ENCODE measurements around the gene USP17L12.
"Not testable (repeated sequence)": the region's sequence is repeated elsewhere in the genome, so short reads cannot be mapped to it uniquely, and the experiment has no call there.

USP17L12 gene

DNA sequence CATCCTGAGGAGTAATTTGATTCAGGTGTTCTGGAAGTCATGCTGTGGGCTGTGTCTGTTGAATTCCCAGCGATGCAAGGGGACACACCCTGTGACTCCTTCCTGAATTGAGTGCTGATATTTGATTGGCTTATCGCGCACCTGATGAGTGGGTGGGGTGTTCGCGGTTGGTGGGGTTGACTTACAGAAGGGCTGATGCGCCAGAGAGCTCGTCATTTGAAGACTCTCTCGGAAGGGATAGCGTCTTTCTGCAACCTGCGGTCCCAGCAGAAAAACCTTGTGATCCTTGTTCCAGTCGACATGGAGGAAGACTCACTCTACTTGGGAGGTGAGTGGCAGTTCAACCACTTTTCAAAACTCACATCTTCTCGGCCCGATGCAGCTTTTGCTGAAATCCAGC is at the start of gene USP17L12:
TSS of gene USP17L12 (plus strand) at position 301 of the 400 bp plus-strand sequence. CDS start at position 301, 0 bp downstream.
- not testable (repeated sequence) for DNase-seq

GRCh38 chr4:9210357-9210756 is 9.6 kb upstream of the USP17L12 start, which contains the start of gene USP17L10:
USP17L10 (plus strand) TSS chr4:9210657; CDS start chr4:9210657, 0 bp downstream.
- not testable (repeated sequence) for DNase-seq

DNA sequence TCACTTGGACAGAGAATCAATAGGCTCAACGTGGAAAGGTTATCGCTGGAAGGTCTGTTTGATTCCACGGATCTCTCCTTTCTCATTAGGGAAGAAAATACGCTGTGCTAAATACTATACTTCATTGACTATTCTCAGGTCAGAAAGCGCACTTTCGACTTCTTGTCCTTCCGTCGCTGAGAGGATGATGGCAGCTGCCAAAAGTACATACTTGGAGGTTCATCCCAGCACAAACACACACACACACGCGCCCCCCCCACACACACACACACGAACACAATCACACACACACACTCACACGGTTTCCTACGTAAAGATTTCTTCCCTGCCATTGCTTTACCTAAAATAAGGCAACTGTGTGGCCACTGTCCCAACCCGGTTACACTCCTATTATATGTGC is 5.3 kb upstream of the USP17L12 start:
- not testable (repeated sequence) for DNase-seq

DNA sequence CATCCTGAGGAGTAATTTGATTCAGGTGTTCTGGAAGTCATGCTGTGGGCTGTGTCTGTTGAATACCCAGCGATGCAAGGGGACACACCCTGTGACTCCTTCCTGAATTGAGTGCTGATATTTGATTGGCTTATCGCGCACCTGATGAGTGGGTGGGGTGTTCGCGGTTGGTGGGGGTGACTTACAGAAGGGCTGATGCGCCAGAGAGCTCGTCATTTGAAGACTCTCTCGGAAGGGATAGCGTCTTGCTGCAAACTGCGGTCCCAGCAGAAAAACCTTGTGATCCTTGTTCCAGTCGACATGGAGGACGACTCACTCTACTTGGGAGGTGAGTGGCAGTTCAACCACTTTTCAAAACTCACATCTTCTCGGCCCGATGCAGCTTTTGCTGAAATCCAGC is 4.8 kb upstream of the USP17L12 start, which contains the start of gene USP17L11:
TSS of gene USP17L11 (plus strand) at position 301 of the 400 bp plus-strand sequence. CDS start at position 301, 0 bp downstream.
- DNase-seq: not testable (repeated sequence)

DNA sequence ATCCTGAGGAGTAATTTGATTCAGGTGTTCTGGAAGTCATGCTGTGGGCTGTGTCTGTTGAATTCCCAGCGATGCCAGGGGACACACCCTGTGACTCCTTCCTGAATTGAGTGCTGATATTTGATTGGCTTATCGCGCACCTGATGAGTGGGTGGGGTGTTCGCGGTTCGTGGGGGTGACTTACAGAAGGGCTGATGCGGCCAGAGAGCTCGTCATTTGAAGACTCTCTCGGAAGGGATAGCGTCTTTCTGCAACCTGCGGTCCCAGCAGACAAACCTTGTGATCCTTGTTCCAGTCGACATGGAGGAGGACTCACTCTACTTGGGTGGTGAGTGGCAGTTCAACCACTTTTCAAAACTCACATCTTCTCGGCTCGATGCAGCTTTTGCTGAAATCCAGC is 4.6 kb downstream of the USP17L12 start, which contains the start of gene USP17L13:
TSS of gene USP17L13 (plus strand) at position 301 of the 400 bp plus-strand sequence. CDS start at position 301, 0 bp downstream.
- not testable (repeated sequence) for DNase-seq

DNA sequence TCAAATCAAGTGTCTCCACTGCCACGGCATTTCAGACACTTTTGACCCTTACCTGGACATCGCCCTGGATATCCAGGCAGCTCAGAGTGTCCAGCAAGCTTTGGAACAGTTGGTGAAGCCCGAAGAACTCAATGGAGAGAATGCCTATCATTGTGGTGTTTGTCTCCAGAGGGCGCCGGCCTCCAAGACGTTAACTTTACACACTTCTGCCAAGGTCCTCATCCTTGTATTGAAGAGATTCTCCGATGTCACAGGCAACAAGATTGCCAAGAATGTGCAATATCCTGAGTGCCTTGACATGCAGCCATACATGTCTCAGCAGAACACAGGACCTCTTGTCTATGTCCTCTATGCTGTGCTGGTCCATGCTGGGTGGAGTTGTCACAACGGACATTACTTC is 10.3 kb downstream of the USP17L12 start:
- DNase-seq: not testable (repeated sequence)

DNA sequence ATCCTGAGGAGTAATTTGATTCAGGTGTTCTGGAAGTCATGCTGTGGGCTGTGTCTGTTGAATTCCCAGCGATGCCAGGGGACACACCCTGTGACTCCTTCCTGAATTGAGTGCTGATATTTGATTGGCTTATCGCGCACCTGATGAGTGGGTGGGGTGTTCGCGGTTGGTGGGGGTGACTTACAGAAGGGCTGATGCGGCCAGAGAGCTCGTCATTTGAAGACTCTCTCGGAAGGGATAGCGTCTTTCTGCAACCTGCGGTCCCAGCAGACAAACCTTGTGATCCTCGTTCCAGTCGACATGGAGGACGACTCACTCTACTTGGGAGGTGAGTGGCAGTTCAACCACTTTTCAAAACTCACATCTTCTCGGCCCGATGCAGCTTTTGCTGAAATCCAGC is 14.1 kb downstream of the USP17L12 start, which contains the start of gene USP17L15:
TSS of gene USP17L15 (plus strand) at position 301 of the 400 bp plus-strand sequence. CDS start at position 301, 0 bp downstream.
- DNase-seq: not testable (repeated sequence)

DNA sequence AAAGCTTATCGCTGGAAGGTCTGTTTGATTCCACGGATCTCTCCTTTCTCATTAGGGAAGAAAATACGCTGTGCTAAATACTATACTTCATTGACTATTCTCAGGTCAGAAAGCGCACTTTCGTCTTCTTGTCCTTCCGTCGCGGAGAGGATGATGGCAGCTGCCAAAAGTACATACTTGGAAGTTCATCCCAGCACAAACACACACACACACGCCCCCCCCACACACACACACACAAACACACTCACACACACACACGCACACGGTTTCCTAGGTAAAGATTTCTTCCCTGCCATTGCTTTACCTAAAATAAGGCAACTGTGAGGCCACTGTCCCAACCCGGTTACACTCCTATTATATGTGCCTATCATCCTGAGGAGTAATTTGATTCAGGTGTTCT is 18.5 kb downstream of the USP17L12 start:
- DNase-seq: not testable (repeated sequence)

DNA sequence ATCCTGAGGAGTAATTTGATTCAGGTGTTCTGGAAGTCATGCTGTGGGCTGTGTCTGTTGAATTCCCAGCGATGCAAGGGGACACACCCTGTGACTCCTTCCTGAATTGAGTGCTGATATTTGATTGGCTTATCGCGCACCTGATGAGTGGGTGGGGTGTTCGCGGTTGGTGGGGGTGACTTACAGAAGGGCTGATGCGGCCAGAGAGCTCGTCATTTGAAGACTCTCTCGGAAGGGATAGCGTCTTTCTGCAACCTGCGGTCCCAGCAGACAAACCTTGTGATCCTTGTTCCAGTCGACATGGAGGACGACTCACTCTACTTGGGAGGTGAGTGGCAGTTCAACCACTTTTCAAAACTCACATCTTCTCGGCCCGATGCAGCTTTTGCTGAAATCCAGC is 23.6 kb downstream of the USP17L12 start, which contains the start of gene USP17L17:
TSS of gene USP17L17 (plus strand) at position 301 of the 400 bp plus-strand sequence. CDS start at position 301, 0 bp downstream.
- DNase-seq: not testable (repeated sequence)

- DNase-seq: not testable (repeated sequence)
Observed at GRCh38 chr4:9247953-9248680, 28.2 kb downstream of the USP17L12 start, which contains the start of gene USP17L18. USP17L18 (plus strand) TSS chr4:9248630; CDS start chr4:9248630, 0 bp downstream.

DNA sequence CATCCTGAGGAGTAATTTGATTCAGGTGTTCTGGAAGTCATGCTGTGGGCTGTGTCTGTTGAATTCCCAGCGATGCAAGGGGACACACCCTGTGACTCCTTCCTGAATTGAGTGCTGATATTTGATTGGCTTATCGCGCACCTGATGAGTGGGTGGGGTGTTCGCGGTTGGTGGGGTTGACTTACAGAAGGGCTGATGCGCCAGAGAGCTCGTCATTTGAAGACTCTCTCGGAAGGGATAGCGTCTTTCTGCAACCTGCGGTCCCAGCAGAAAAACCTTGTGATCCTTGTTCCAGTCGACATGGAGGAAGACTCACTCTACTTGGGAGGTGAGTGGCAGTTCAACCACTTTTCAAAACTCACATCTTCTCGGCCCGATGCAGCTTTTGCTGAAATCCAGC is 33.1 kb downstream of the USP17L12 start, which contains the start of gene USP17L19:
TSS of gene USP17L19 (plus strand) at position 301 of the 400 bp plus-strand sequence. CDS start at position 301, 0 bp downstream.
- not testable (repeated sequence) for DNase-seq

GRCh38 chr4:9257824-9258223 is 37.9 kb downstream of the USP17L12 start, which contains the start of gene USP17L20:
USP17L20 (plus strand) TSS chr4:9258124; CDS start chr4:9258124, 0 bp downstream.
- DNase-seq: not testable (repeated sequence)

GRCh38 chr4:9262572-9262971 is 42.6 kb downstream of the USP17L12 start, which contains the start of gene USP17L21:
USP17L21 (plus strand) TSS chr4:9262872; CDS start chr4:9262872, 0 bp downstream.
- DNase-seq: not testable (repeated sequence)

- DNase-seq: not testable (repeated sequence)
Observed at GRCh38 chr4:9267319-9267718, 47.4 kb downstream of the USP17L12 start, which contains the start of gene USP17L22. USP17L22 (plus strand) TSS chr4:9267619; CDS start chr4:9267619, 0 bp downstream.
